Measurements from ENCODE around the gene TMEM81. TPM values are rescaled to one million over a fixed set of nuclear protein-coding genes. Genes with fewer than 3 reads are reported as not detected.

Gene TMEM81
- total and polyA plus RNA-seq, 9 donors, result 0.92 to 4.2 (median 2.2) TPM

GRCh38 chr1:205074084-205074483 is 10.2 kb downstream of the TMEM81 start:
- no peak for DNase-seq
- intact Hi-C loops (cut with DNase I), result no loop called here
- H3K27ac ChIP-seq, result no peak overlapping the region
- H3K27me3 ChIP-seq, result no peaks in the 10 kb centered on the region
- H3K4me1 ChIP-seq (ENCODE audit: insufficient read depth), result no peaks in the 10 kb centered on the region
- H3K36me3 ChIP-seq, result no peaks in the 10 kb centered on the region
- no peaks in the 10 kb centered on the region for H3K9me3 ChIP-seq
- WGBS, 3 donors, result 90 to 92% (median 92%) methylated on average over 11 of the region's 11 CpGs
- TF ChIP-seq POLR2A (IDR thresholded peaks at IDR 0.05) (no peak), CTCF (IDR thresholded peaks at IDR 0.05) (no peak), EP300 (IDR thresholded peaks at IDR 0.05) (no peak)
- H3K4me3 ChIP-seq, result no peak overlapping the region

- Histone ChIP-seq H3K27ac (no peak overlapping the region), H3K9me3 (no peaks in the 10 kb centered on the region), H3K4me3 (no peak overlapping the region), H3K4me1 (ENCODE audit: insufficient read depth) (no peaks in the 10 kb centered on the region), H3K36me3 (no peaks in the 10 kb centered on the region), H3K27me3 (no peaks in the 10 kb centered on the region)
- TF ChIP-seq EP300 (IDR thresholded peaks at IDR 0.05), result no peak
- no peak for TF ChIP-seq CTCF (IDR thresholded peaks at IDR 0.05)
- TF ChIP-seq POLR2A (IDR thresholded peaks at IDR 0.05), result no peak
- no peak for DNase-seq
- WGBS, 3 donors, result 87 to 92% (median 90%) methylated on average over 12 of the region's 12 CpGs
- intact Hi-C loops (cut with DNase I), result no loop called here
Observed at GRCh38 chr1:205073511-205073910, 10.7 kb downstream of the TMEM81 start.

GRCh38 chr1:205072881-205073280 is 11.4 kb downstream of the TMEM81 start:
- Histone ChIP-seq H3K27ac (no peak overlapping the region), H3K36me3 (no peaks in the 10 kb centered on the region), H3K4me1 (ENCODE audit: insufficient read depth) (no peaks in the 10 kb centered on the region), H3K9me3 (no peaks in the 10 kb centered on the region), H3K4me3 (no peak overlapping the region), H3K27me3 (no peaks in the 10 kb centered on the region)
- WGBS, 3 donors, result 81 to 83% (median 82%) methylated on average over 8 of the region's 8 CpGs
- no peak for TF ChIP-seq POLR2A (IDR thresholded peaks at IDR 0.05)
- no peak for TF ChIP-seq EP300 (IDR thresholded peaks at IDR 0.05)
- TF ChIP-seq CTCF (IDR thresholded peaks at IDR 0.05), result no peak
- no peak for DNase-seq
- intact Hi-C loops (cut with DNase I), result no loop called here

- H3K4me3 ChIP-seq, result no peak overlapping the region
- intact Hi-C loops (cut with DNase I), result no loop called here
- no peak for DNase-seq
- H3K4me1 ChIP-seq (ENCODE audit: insufficient read depth), result no peaks in the 10 kb centered on the region
- no peaks in the 10 kb centered on the region for H3K36me3 ChIP-seq
- no peaks in the 10 kb centered on the region for H3K9me3 ChIP-seq
- WGBS, 3 donors, result 80 to 89% (median 82%) methylated on average over 9 of the region's 9 CpGs
- TF ChIP-seq POLR2A (IDR thresholded peaks at IDR 0.05) (no peak), CTCF (IDR thresholded peaks at IDR 0.05) (no peak), EP300 (IDR thresholded peaks at IDR 0.05) (no peak)
- H3K27ac ChIP-seq, result no peak overlapping the region
- no peaks in the 10 kb centered on the region for H3K27me3 ChIP-seq
Observed at GRCh38 chr1:205072286-205072685, 12.0 kb downstream of the TMEM81 start.

GRCh38 chr1:205071801-205072200 is 12.5 kb downstream of the TMEM81 start:
- H3K27ac ChIP-seq, result no peak overlapping the region
- H3K9me3 ChIP-seq, result no peaks in the 10 kb centered on the region
- H3K4me1 ChIP-seq (ENCODE audit: insufficient read depth), result no peaks in the 10 kb centered on the region
- WGBS, 3 donors, result 82 to 94% (median 84%) methylated on average over 12 of the region's 12 CpGs
- no peak overlapping the region for H3K4me3 ChIP-seq
- H3K27me3 ChIP-seq, result no peaks in the 10 kb centered on the region
- DNase-seq, result no peak
- intact Hi-C loops (cut with DNase I), result no loop called here
- TF ChIP-seq CTCF (IDR thresholded peaks at IDR 0.05) (no peak), EP300 (IDR thresholded peaks at IDR 0.05) (no peak), POLR2A (IDR thresholded peaks at IDR 0.05) (no peak)
- no peaks in the 10 kb centered on the region for H3K36me3 ChIP-seq
